SK-N-SH (cell line): ENCODE data around the gene SIX5. TPM values are rescaled to one million over a fixed set of nuclear protein-coding genes. Genes with fewer than 3 reads are reported as not detected.

ENCODE experiments used
- CTCF ChIA-PET: fragments of 300-600, 350-600 bp; formaldehyde crosslinking; extraction: SDS; loops from one replicate; lab custom pipeline; 2021; lab: Yijun Ruan, JAX
- POLR2A ChIA-PET: fragments of 350-600 bp; sonication (Branson Sonifier 250); formaldehyde crosslinking; extraction: SDS; loops from one replicate; lab custom pipeline; 2020; ENCODE audit warnings: antibody characterized with exemption, inconsistent platforms; lab: Yijun Ruan, JAX
- DNase-seq: peaks from one replicate; pipeline ENCODE4 v3.0.0; 2012
- H2AFZ ChIP-seq: fragments of 200-600 bp; sonication (generic); 2 replicates; pipeline ENCODE4 v1.8.1; 2016; ENCODE audit warnings: antibody characterized with exemption, mild to moderate bottlenecking, low read depth
- H3F3A ChIP-seq: fragments of 200-600 bp; sonication (generic); replicated peaks from 2 replicates; pipeline ENCODE3; 2016; ENCODE audit warnings: antibody characterized with exemption, mild to moderate bottlenecking; ENCODE audit not compliant: insufficient read depth
- H3K27ac ChIP-seq, 2 experiments: fragments of 200-500 bp in 1 of 2; fragments of 200-600 bp in 1 of 2; sonication (Bioruptor generic) in 1 of 2; sonication (generic), shearing (Covaris generic) in 1 of 2; 2 replicates each; pipeline versions ENCODE4 v1.5.1 to v1.6.1; 2014 to 2016; ENCODE audit warnings: low read depth in 2 of 2, inconsistent platforms in 1 of 2, low read length in 1 of 2, mild to moderate bottlenecking in 1 of 2, mixed read lengths in 1 of 2
- H3K27me3 ChIP-seq: fragments of 200-600 bp; sonication (generic), shearing (Covaris generic); 2 replicates; pipeline ENCODE4 v1.6.1; 2016; ENCODE audit warnings: mixed run types; ENCODE audit not compliant: insufficient read depth
- H3K36me3 ChIP-seq, 2 experiments: fragments of 200-500 bp in 1 of 2; fragments of 200-600 bp in 1 of 2; sonication (Bioruptor generic) in 1 of 2; sonication (generic) in 1 of 2; replicated peaks in 1 of 2; 2 replicates each; pipeline versions ENCODE3 to v1.5.1; 2014 to 2016; ENCODE audit warnings: low read length in 1 of 2, mild to moderate bottlenecking in 1 of 2; ENCODE audit not compliant: insufficient read depth in 2 of 2, control insufficient read depth in 1 of 2
- H3K4me1 ChIP-seq, 2 experiments: fragments of 200-500 bp in 1 of 2; fragments of 200-600 bp in 1 of 2; sonication (Bioruptor generic) in 1 of 2; sonication (generic), shearing (Covaris generic) in 1 of 2; 2 replicates each; pipeline versions ENCODE4 v1.5.1 to v1.6.1; 2014 to 2016; ENCODE audit warnings: low read depth in 1 of 2, low read length in 1 of 2, mixed run types in 1 of 2; ENCODE audit not compliant: insufficient read depth in 2 of 2, control insufficient read depth in 1 of 2
- H3K4me2 ChIP-seq: fragments of 200-600 bp; sonication (generic), shearing (Covaris generic); 2 replicates; pipeline ENCODE4 v1.6.1; 2017; ENCODE audit warnings: mixed run types
- H3K4me3 ChIP-seq, 2 experiments: fragments of 200-500 bp in 1 of 2; fragments of 200-600 bp in 1 of 2; sonication (Bioruptor generic) in 1 of 2; sonication (generic), shearing (Covaris generic) in 1 of 2; 2 replicates each; pipeline versions ENCODE4 v1.5.1 to v1.8.1; 2014 to 2016; ENCODE audit warnings: low read depth in 2 of 2, inconsistent platforms in 1 of 2, low read length in 1 of 2, mild to moderate bottlenecking in 1 of 2, mixed read lengths in 1 of 2, moderate library complexity in 1 of 2
- H3K79me2 ChIP-seq: fragments of 200-600 bp; sonication (generic); 2 replicates; pipeline ENCODE4 v1.8.1; 2017; ENCODE audit warnings: mild to moderate bottlenecking; ENCODE audit not compliant: insufficient read depth
- H3K9ac ChIP-seq: fragments of 200-600 bp; sonication (generic); 2 replicates; pipeline ENCODE4 v1.6.1; 2017; ENCODE audit warnings: mixed run types
- H3K9me2 ChIP-seq: fragments of 200-600 bp; sonication (generic); 2 replicates; pipeline ENCODE4 v1.6.1; 2017; ENCODE audit warnings: mixed run types
- H3K9me3 ChIP-seq: fragments of 200-600 bp; sonication (generic); 2 replicates; pipeline ENCODE4 v1.6.1; 2017; ENCODE audit warnings: mixed run types, mild to moderate bottlenecking, moderate library complexity
- H4K20me1 ChIP-seq: fragments of 200-600 bp; sonication (generic); 2 replicates; pipeline ENCODE4 v1.6.1; 2017; ENCODE audit warnings: mild to moderate bottlenecking, mixed run types; ENCODE audit not compliant: insufficient read depth
- ELF1 ChIP-seq: IDR thresholded peaks from 2 replicates; pipeline ENCODE4 v1.4.0; 2012
- EZH2phosphoT487 ChIP-seq: fragments of 200-600 bp; sonication (generic); IDR thresholded peaks from 2 replicates; pipeline ENCODE4 v1.6.1; 2017; ENCODE audit warnings: low read depth, mixed run types, mild to moderate bottlenecking, antibody characterized with exemption, moderate library complexity, borderline replicate concordance
- FOSL2 ChIP-seq: IDR thresholded peaks from 2 replicates; pipeline ENCODE4 v1.4.0; 2012; ENCODE audit warnings: low read depth, mild to moderate bottlenecking, moderate library complexity, borderline replicate concordance
- FOXJ3 ChIP-seq: sonication (generic); formaldehyde crosslinking; IDR thresholded peaks from 2 replicates; pipeline ENCODE4 v1.5.1; 2020; ENCODE audit warnings: mild to moderate bottlenecking, missing genetic modification reagents
- FOXM1 ChIP-seq: IDR thresholded peaks from 2 replicates; pipeline ENCODE4 v1.4.0; 2012; ENCODE audit warnings: low read depth, mild to moderate bottlenecking
- GABPA ChIP-seq: IDR thresholded peaks from 2 replicates; pipeline ENCODE4 v1.4.0; 2012; ENCODE audit warnings: low read depth, mild to moderate bottlenecking
- GATA2 ChIP-seq: sonication (generic); formaldehyde crosslinking; IDR thresholded peaks from 2 replicates; pipeline ENCODE4 v1.5.0; 2020; ENCODE audit warnings: mild to moderate bottlenecking, missing genetic modification reagents
- IRF3 ChIP-seq: fragments of 150-350 bp; IDR thresholded peaks from 2 replicates; pipeline ENCODE4 v1.6.1; 2016; ENCODE audit warnings: mild to moderate bottlenecking, low read depth, low read length
- JUND ChIP-seq: IDR thresholded peaks from 2 replicates; pipeline ENCODE4 v1.4.0; 2012
- SIN3A ChIP-seq: IDR thresholded peaks from 2 replicates; pipeline ENCODE4 v1.6.1; 2012; ENCODE audit warnings: low read depth, mild to moderate bottlenecking, low read length, moderate library complexity, borderline replicate concordance
- SMC3 ChIP-seq: IDR thresholded peaks from 2 replicates; pipeline ENCODE4 v1.6.1; 2012; ENCODE audit warnings: low read depth, low read length, improper control_type of control experiment
- TAF1 ChIP-seq: IDR thresholded peaks from 2 replicates; pipeline ENCODE4 v1.6.1; 2012; ENCODE audit warnings: low read depth, mild to moderate bottlenecking, low read length, moderate library complexity, borderline replicate concordance
- TCF12 ChIP-seq: IDR thresholded peaks from 2 replicates; pipeline ENCODE4 v1.4.0; 2012
- USF1 ChIP-seq: IDR thresholded peaks from 2 replicates; pipeline ENCODE4 v1.4.0; 2012; ENCODE audit warnings: low read depth, borderline replicate concordance
- YY1 ChIP-seq: IDR thresholded peaks from 2 replicates; pipeline ENCODE4 v1.4.0; 2012; ENCODE audit warnings: low read depth, mild to moderate bottlenecking
- WGBS: methylation state at CpG from one replicate; pipeline ENCODE4 v1.1.6; 2017; ENCODE audit warnings: low lambda C conversion rate; 5-methylcytosine and 5-hydroxymethylcytosine counted together
- polyA plus RNA-seq, 3 experiments: library from polyadenylated mRNA; depleted of rRNA; stranded (reverse); fragments of >200 nt; gene quantifications; 2 replicates each; pipeline ENCODE4 v1.2.3, GENCODE V29; 2012
- TF ChIP-seq, protein P1 (sequence below): fragments of 150-350 bp; IDR thresholded peaks from 2 replicates; pipeline ENCODE4 v1.6.1; 2017; ENCODE audit warnings: antibody characterized with exemption, low read length, low read depth, borderline replicate concordance
- TF ChIP-seq, protein P2 (sequence below): IDR thresholded peaks from 2 replicates; pipeline ENCODE4; 2012
- TF ChIP-seq, protein P3 (sequence below): fragments of 200-600 bp; sonication (generic); IDR thresholded peaks from 2 replicates; pipeline ENCODE4 v1.6.1; 2017; ENCODE audit warnings: antibody characterized with exemption, mild to moderate bottlenecking, moderate library complexity

The SIX5 gene
- polyA plus RNA-seq, 1 of the 3 experiments (the other 2 are of a cell fraction) = 8.4 TPM

GRCh38 chr19:45801603-45802175 is 32.6 kb upstream of the SIX5 start:
- no peak overlapping the region for H3K27ac ChIP-seq
- no peaks in the 10 kb centered on the region for H3K9me3 ChIP-seq
- ChIA-PET POLR2A (interaction anchor here (2.7 kb wide), 1 partner anchor 32 kb away, joined by 19 read pairs; the partner anchor contains the start of gene SIX5), CTCF (interaction anchor here (0.8 to 7.3 kb wide), 4 partner anchors 11 to 34 kb away, joined by 3 to 100 read pairs (median 49); partner anchors contain the start of genes RSPH6A and SIX5)
- H3K9ac ChIP-seq = no peak overlapping the region
- no peaks in the 10 kb centered on the region for H3F3A ChIP-seq
- DNase-seq = no peak
- WGBS = 67% methylated on average over 3 of the region's 7 CpGs
- no peaks in the 10 kb centered on the region for H3K36me3 ChIP-seq
- no peaks in the 10 kb centered on the region for H3K27me3 ChIP-seq
- no peaks in the 10 kb centered on the region for H3K9me2 ChIP-seq
- no peak overlapping the region for H3K4me2 ChIP-seq
- peaks cover 2 to 3% of the 10 kb centered on the region in 2 experiments; a peak in 2 of 4 replicates for H3K4me1 ChIP-seq
- no peak for TF ChIP-seq GABPA
- TF ChIP-seq JUND = no peak
- no peak for TF ChIP-seq FOXM1
- TF ChIP-seq, protein P1, sequence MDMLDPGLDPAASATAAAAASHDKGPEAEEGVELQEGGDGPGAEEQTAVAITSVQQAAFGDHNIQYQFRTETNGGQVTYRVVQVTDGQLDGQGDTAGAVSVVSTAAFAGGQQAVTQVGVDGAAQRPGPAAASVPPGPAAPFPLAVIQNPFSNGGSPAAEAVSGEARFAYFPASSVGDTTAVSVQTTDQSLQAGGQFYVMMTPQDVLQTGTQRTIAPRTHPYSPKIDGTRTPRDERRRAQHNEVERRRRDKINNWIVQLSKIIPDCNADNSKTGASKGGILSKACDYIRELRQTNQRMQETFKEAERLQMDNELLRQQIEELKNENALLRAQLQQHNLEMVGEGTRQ = no peak
- TF ChIP-seq, protein P2, sequence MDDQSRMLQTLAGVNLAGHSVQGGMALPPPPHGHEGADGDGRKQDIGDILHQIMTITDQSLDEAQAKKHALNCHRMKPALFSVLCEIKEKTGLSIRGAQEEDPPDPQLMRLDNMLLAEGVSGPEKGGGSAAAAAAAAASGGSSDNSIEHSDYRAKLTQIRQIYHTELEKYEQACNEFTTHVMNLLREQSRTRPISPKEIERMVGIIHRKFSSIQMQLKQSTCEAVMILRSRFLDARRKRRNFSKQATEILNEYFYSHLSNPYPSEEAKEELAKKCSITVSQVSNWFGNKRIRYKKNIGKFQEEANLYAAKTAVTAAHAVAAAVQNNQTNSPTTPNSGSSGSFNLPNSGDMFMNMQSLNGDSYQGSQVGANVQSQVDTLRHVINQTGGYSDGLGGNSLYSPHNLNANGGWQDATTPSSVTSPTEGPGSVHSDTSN = no peak
- no peak for TF ChIP-seq IRF3
- no peak for TF ChIP-seq ELF1
- TF ChIP-seq YY1 = no peak
- no peak for TF ChIP-seq SMC3
- TF ChIP-seq EZH2phosphoT487 = no peak
- no peak for TF ChIP-seq GATA2 (CRISPR knock-in tag)
- no peak for TF ChIP-seq SIN3A
- TF ChIP-seq TAF1 = no peak
- H3K79me2 ChIP-seq = no peaks in the 10 kb centered on the region
- no peak overlapping the region for H2AFZ ChIP-seq
- H4K20me1 ChIP-seq = no peaks in the 10 kb centered on the region
- H3K4me3 ChIP-seq = no peak overlapping the region

GRCh38 chr19:45800070-45800553 is 31.1 kb upstream of the SIX5 start:
- WGBS = 89% methylated on average over 7 of the region's 8 CpGs
- Histone ChIP-seq H3K79me2 (no peaks in the 10 kb centered on the region), H3K9ac (no peak overlapping the region)
- TF ChIP-seq USF1 = no peak
- no peak for TF ChIP-seq TCF12
- TF ChIP-seq, protein P3, sequence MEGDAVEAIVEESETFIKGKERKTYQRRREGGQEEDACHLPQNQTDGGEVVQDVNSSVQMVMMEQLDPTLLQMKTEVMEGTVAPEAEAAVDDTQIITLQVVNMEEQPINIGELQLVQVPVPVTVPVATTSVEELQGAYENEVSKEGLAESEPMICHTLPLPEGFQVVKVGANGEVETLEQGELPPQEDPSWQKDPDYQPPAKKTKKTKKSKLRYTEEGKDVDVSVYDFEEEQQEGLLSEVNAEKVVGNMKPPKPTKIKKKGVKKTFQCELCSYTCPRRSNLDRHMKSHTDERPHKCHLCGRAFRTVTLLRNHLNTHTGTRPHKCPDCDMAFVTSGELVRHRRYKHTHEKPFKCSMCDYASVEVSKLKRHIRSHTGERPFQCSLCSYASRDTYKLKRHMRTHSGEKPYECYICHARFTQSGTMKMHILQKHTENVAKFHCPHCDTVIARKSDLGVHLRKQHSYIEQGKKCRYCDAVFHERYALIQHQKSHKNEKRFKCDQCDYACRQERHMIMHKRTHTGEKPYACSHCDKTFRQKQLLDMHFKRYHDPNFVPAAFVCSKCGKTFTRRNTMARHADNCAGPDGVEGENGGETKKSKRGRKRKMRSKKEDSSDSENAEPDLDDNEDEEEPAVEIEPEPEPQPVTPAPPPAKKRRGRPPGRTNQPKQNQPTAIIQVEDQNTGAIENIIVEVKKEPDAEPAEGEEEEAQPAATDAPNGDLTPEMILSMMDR = no peak
- peak; percentile 38; the same call in 1 of the 2 replicates for TF ChIP-seq FOSL2
- TF ChIP-seq ELF1 = no peak
- no peak for TF ChIP-seq FOXJ3 (CRISPR knock-in tag)
- TF ChIP-seq GABPA = no peak
- TF ChIP-seq, all 33 proteins: peak for 1
- Histone ChIP-seq H2AFZ (no peak overlapping the region), H3K4me1 (peaks cover 2 to 3% of the 10 kb centered on the region in 2 experiments; a peak in 2 of 4 replicates), H3F3A (no peaks in the 10 kb centered on the region), H4K20me1 (no peaks in the 10 kb centered on the region), H3K9me2 (no peaks in the 10 kb centered on the region), H3K36me3 (no peaks in the 10 kb centered on the region), H3K4me2 (no peak overlapping the region), H3K27me3 (no peaks in the 10 kb centered on the region), H3K4me3 (no peak overlapping the region), H3K9me3 (no peaks in the 10 kb centered on the region), H3K27ac (no peak overlapping the region)
- ChIA-PET CTCF (interaction anchor here (0.9 to 7.3 kb wide), 15 partner anchors 8 to 184 kb away, joined by 3 to 100 read pairs (median 5); partner anchors contain the start of genes DMPK, FOXA3, RSPH6A and SIX5), POLR2A (interaction anchor here (2.7 kb wide), 1 partner anchor 30 kb away, joined by 19 read pairs; the partner anchor contains the start of gene SIX5)
- no peak for DNase-seq
